Measurements from ENCODE around the gene SMYD3. TPM values are rescaled to one million over a fixed set of nuclear protein-coding genes. Genes with fewer than 3 reads are reported as not detected.
A peak's percentile ranks its signal among the peaks of the same experiment; 100 is the strongest.
"Not testable (repeated sequence)": the region's sequence is repeated elsewhere in the genome, so short reads cannot be mapped to it uniquely, and the experiment has no call there.

The SMYD3 gene
- total RNA-seq, 1 experiment from 2014 or later = 44.5 TPM

DNA sequence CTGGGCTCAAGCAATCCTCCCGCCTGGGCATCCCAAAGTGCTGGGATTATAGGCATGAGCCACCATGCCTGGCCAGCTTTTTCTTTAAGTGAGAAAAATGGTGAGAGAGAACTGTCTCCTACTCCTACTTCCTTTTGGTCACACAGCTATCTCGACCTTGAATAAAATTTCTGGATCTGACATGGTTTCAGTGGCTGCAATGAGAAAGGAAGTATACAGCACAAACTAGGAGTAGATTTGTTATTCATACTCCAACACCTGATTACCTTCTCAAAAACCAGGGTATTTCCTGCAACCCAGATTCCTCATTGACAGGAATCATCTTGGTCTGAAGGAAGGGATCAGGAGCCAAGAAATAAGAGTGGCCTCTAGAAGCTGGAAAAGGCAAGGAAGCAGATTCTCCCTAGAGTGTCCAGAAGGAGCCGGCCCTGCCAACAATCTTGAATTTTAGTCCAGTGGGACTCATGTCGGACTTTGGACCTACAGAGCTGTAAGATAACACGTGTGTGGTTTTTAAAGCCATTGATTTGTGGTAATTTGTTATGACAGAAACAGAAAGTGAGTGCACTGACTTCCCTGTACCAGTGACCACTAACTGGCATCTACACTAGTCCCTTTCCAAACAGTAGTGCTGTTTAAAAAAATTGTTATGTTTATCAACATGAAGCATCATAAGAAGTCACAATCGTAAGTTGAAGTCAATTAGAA lies 516.6 kb downstream of the SMYD3 start:
- DNase-seq (ENCODE audit: low spot score) = no peak

DNA sequence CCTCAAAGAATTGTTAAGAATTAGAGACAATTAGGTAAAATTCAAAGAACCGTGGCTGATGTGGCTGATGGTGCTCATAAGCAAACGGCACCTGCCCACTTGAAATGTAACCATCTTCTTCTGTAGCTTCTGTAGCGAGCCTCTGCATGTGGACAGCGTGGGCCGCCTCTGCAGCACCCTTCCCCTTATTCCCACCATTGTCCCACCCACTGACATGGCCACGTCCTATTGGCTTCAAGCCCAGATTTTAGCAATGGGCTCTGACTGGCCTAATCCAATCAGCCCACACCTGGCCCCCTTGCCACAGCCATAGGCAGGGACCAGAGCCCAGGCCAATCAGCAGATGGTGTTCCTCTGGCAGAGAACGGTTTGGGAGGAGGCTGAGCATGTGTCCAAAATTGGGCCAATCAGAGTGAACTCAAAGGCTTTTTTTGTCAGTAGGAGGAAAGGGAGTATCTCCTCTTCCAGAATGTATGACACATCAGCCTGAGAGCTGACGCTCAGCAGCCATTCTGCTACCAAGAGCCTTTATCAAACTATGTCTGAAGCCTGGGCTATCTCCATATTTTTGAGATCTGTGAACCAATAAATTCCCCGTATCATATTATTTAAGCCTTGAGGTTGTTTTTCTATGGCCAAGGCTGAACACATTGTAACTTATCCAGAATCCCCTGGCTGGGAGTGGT lies 518.5 kb downstream of the SMYD3 start:
- DNase-seq (ENCODE audit: low spot score) = no peak

DNA sequence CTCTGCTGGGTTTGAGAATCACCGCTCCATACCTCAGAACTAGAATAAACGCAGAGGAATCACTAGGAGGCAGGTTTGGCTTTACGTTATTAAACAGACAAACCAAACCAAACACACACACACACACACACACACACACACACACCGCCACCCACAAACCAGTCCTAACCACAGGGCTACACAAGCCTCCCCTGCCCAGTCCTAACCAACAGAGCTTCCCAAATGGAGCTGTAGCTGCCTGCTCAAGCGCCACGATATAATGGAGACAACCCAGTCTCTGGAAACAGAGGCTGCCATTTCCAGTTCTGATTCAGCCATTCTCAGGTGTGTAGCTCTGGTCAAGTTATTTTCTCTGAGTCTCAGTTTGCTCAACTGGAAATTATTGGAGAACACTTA lies 519.1 kb downstream of the SMYD3 start:
- no peak for DNase-seq (ENCODE audit: low spot score)

DNA sequence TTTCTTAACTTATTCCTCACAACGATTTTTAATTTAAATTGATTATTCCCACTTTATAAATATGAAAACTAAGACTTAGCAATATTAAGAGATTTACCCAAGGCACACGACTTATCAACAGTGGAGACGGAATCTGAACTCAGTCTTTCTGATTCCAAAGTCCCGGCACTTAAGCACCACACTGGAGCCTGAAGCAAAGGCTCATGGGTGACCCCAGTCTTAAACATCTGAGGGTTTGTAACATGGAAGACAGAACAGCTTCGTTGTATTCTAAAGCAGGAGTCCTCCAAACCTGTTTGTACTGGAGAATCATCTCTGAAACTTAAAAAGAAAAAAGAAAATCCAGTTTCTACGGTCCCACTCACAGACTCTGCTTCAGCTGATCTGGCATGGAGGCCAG lies 519.5 kb downstream of the SMYD3 start:
- DNase-seq (ENCODE audit: low spot score) = no peak

DNA sequence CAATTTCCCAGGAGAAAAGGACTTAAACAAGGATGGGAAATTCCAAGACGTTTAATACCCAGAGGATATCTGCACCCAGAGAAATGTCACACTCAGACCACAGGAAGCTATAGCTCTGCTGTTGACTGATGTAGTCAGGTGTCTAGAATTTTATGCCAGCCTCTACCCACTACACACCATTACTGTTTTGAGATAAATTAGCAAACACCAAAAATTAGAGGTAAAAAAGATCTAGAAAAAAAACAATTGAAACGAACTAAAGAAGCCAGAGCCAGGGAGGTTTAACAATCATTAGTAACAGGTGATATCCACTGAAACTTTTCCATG lies 519.9 kb downstream of the SMYD3 start:
- DNase-seq (ENCODE audit: low spot score) = peak; percentile 65

DNA sequence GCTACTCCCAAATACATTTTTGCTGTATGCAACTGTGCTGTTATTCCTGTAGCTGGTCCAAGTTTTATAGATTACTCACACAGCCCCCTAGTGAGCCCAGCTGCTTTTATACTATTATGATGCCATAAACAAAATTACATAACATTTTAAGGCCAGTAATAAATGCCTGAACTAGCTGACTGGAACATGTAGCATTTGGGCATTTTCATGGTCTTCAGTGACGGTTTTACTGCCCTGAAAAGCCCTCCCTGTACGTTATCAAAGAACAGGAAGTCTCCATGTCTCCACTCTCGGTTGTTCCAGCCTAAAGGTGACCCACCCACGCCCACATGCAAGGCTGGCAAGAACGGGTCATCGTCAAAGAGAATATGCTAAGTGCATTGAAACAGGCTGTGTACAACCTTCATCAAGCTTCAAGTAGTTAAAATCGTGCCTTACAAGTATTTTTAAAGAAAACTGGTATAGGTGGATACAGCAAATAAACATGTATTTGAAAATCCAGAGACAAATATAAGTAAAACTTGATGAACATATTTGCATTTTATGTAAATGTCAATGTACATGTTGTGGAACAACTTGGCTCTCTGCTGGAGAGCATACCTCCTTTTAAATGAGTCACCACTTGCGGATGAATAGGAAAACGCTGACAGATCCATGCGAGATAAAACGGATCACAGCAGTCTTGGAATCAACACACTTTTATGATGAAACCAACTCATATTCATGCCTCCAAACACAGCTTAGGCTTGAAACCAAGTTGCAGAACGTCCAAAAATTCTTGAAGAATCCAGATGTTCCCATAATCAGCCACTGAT lies 520.5 kb downstream of the SMYD3 start:
- peak; percentile 78 for DNase-seq (ENCODE audit: low spot score)

DNA sequence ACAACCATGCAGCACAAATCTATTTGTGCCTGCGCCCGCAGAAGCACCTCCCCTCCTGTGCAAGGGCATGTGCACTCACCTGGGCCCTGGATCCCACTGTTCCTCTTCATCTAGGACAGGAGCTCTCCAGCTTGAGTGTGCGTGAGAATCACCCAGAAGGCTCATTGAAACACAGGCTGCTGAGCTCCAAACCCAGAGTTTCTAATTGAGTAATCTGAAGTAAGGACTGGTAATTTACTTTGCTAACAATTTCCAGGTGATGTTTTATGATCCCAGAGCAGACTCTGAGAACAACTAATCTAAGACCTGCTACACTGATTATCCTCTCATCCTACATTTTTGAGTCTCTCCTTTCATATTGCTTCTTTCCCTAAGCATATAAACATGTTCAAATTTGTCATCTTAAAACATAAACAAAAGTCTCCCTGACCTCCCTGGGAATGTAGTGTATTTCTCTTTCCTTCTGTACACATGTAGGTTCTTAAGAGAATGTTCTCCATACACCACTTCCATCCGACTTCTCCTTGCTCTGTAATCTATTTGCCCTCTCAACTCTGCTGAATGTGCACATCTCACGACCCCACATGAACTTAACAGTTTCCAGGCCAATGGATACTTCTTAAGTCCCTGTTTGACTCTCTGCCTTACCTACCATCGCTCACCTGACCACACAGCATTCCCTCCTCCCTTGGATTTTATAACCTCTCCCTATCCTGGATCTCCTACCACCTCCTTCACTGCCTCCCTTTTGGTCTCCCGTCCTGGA lies 522.5 kb downstream of the SMYD3 start:
- no peak for DNase-seq (ENCODE audit: low spot score)

DNA sequence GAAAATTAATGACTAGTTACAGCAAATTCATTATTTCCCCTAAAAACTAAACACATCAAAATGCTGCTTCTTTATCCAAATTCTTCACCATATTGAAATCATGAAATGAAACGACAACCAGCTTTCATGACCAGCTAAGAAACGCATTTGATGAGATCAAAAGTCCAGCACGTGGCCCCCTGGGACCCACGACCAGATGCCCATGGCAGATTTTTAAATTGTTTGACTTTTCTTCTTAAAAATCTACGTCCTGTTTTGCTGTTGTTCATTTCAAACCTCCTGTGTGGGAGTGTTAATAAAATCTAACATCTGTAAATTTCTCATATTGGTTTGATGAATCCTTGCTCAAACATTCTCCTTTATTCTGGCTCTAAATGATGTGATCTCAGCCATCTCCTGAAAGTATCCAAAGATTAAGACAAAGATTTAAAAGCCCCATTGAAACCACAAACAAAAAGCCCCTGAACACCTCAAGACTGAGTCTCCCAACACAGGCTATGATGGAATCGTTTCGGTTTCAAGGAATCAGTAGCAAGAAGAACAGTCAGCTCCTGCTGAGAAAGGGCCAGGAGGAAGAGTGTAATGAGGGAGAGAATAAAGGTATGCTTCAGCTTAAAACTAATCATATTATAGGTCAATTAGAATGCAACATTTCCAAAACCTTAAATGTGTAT lies 523.6 kb downstream of the SMYD3 start:
- peak; percentile 24 for DNase-seq (ENCODE audit: low spot score)

DNA sequence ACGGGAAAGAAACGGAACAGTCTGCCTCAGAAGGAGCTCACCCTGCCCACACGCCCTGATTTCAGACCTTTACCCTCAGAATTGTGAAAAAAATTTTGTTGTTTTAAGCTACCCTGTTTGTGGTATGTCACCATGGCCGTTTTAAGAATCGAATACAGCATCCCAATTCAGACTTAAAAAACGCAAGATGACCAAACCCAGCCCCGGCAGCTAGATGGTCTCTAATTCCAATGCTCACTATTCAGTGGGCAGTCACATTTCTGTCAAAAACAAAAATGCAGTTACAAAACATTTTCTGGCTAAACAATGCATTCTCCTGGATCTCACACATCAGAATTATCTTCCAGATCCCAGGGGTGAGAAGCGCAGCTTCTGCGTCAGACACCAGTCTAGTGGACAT lies 527.5 kb downstream of the SMYD3 start:
- DNase-seq (ENCODE audit: low spot score) = no peak

DNA sequence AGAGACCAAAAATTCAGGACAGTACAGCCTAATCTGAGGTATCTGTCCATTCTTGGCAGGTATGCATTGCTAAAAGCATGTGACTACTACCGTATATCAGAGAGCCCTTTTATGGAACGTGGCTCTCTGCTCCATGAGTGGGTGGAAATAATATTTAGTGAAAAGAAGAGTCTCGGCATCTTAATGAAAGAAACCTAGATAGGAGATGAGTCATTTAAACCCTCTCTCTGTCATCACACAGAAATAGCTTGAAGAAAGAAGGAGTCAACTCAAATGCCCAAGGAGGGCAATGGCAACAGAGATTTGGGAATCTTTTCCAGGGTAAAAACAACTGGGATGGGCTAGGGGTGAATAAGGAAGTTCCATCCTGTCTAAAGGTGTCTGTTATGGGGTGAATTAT lies 528.2 kb downstream of the SMYD3 start:
- peak; percentile 14 for DNase-seq (ENCODE audit: low spot score)

DNA sequence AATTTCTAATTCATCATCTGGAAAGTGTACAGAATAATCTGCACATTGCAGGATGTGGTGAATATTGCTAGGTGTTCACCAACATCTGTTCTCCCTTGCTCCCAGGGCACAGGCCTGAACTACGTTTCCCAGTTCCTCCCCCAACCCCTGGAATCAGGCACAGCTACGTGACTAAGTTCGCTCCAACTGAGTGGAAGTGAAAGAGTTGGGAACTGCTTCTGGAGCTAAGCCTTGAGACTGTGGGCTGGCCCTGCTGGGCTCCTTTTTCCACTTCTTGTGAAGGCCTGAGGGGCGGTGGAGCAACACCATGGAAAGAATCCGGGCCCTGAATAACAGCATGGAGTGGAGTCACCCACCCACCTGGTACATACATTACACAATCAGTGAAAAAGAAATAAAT lies 534.6 kb downstream of the SMYD3 start:
- no peak for DNase-seq (ENCODE audit: low spot score)

DNA sequence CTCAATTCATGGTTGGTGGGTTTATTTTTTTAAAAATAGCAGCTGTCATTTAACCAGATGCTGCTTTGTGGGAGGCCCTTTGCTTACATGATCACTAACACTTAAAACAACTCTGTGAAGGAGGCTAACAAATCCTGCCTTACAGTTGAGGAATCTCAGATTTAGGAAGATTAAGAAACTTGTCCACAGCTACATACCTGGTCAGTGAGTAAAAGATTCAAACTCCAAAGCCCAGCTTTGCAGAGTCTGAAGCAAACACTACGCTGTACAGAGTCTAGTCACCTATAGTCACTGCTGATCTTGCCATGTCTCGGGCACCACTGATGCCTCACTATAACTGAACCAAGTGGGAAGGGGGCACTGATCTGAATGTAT lies 535.4 kb downstream of the SMYD3 start:
- DNase-seq (ENCODE audit: low spot score) = no peak

DNA sequence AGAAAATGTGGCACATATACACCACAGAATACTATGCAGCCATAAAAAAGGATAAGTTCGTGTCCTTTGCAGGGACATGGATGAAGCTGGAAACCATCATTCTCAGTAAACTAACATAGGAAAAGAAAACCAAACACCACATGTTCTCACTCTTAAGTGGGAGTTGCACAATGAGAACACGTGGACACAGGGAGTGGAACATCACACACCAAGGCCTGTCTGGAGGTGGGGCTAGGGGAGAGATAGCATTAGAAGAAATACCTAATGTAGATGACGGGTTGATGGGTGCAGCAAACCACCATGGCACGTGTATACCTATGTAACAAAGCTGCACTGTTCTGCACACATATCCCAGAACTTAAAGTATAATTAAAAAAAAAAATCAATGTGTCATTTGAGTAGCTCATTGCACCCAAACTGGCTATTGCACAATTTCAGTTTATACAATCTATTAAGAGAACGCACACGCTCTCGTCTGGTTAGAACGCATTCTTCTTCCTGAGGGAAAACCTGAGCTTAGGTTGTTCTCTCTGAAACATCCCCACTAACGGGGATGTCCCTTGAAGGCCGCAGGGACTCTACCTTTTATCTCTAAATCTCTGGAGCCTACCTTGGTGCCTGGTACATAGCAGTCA lies 535.9 kb downstream of the SMYD3 start:
- DNase-seq (ENCODE audit: low spot score) = not testable (repeated sequence)

DNA sequence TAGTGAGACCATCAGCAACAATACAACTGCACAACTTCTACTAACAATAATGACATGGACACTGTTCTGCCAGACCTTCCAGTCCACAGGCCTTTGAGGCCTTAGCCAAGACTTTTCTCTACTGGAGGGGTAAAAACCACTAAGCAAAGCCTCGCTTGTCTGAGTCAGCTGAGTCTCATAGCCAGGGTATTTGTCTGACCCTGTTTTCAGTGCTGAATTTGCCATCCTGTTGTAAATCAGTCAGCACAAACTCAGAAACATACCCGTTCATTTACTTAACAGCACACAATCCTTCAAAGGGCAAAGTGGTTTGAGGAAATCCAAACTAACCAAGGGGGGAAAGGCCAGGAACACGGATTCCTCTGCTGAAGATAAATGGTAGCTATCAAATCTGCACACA lies 537.8 kb downstream of the SMYD3 start:
- peak; percentile 92 for DNase-seq (ENCODE audit: low spot score)

DNA sequence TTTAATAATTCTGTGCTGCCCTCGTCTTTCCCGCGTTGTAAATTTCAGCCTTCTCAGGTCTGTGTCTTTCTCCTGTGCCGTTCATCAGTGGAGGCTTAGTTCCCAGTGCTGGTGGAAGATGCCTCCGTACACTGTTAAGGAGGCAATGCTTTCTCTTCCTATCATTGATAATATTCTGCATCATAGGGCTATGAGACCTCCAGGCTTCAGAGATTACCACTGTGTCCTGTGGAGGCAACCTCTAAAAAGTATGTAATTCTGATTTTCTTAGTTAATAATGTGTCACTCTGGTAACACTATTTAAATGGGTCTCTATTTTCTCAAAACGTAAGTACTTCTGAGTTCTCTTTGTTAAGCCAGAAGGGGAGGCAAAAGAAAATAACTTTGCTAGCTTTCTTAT lies 538.3 kb downstream of the SMYD3 start:
- no peak for DNase-seq (ENCODE audit: low spot score)

DNA sequence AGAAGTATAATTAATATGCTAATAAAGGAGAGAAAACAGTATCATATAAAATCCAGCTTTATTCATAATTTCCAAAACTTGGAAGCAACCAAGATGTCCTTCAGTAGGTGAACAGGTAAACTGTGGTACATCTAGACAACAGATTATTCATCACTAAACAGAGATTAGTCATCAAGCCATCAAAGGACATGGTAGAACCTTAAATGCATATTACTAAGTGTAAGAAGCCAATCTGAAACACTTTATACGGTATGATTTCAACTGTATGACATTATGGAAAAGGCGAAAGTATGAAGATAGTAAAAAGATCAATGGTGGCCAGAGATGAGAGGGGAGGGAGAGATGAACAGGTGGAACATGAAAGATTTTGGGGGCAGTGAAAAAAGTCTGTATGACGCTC lies 541.7 kb downstream of the SMYD3 start:
- no peak for DNase-seq (ENCODE audit: low spot score)

DNA sequence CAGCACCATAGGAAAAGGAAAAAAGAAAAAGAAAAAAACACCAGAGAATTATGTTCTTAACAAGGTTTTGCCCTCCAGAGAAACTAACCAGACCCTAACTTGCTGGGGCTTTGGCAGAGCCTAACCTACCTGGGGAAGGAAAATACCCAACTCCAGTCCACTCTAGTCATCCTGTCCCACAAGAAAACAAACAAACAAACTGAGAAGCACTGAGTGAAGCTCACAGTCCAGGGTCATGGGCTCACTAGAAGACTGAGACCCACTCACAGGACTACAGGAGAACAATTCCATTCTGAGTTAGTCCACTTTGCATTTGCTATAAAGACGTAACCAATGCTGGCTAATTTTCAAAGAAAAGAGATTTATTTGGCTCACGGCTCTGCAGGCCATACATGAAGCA lies 543.4 kb downstream of the SMYD3 start:
- no peak for DNase-seq (ENCODE audit: low spot score)

DNA sequence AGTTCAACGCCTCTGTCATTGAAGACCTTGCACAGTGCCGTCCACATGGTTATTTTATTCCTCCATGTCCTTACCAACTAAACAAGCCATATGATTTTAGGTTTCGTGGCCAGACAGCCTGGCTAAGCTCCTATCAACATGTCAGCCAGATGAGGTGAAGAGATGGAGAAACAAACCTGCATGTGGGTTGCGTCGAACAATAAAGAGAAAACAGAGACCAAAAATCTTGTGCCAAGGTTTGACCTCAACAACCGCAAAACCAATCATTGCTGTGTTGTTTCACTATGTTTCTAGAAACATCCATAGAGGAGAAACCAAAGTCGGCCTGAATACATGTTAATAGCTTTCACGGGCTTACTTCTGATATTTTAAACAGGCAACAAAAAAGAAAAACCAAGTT lies 544.6 kb downstream of the SMYD3 start:
- no peak for DNase-seq (ENCODE audit: low spot score)

DNA sequence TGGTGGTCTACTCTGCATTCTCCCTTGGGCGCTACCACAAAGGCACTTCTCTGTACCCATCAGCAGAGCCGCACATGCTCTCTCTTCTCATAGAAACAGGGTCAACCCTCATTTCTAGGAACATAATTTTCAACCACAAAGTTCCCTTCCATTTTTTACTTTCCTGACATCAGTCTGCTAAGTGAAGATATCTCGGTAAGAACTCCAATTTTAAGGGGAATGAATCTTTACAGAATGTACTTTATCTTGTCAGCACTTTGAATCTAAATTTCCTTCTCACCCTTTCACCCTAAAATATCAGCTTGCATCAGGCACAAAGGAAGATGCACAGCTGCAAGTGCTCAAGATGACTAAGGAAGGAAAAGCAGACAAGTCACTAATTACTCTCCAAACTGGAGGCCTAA lies 545.9 kb downstream of the SMYD3 start:
- no peak for DNase-seq (ENCODE audit: low spot score)

DNA sequence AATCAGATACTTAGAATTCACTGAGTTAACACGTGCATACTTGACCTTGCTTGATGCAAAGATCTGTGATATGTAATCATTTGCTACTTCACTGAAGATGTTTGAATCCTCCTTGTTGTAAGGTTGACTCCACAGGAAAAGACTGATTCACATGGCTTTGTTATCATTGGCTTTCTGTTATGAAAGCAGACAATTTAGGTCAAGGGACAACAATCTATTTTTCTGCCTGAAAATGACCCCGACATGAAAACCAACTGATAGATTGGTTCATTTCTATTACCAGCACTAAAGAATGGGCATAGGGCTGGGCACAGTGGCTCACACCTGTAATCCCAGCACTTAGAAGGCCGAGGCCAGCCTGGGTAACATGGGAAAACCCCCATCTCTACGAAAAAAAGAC lies 546.9 kb downstream of the SMYD3 start:
- no peak for DNase-seq (ENCODE audit: low spot score)

DNA sequence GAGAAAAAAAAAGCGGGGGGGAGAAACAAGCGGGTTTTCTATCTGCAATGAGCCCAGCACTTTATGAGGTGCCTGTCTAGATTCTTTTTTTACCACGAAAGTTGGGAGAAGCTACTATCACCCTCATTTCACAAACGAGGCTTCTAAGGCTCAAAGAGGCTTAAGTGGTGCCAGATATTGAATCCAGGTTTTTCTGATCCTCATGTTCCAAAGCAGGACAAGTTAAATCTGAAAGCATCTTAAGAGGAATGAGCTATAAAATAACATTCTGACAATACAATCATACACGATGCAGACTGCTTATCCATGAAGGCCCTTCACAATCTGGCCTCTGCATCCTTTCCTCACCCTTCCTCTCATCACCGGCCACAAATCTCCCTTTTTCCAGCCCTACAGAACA lies 549.1 kb downstream of the SMYD3 start:
- no peak for DNase-seq (ENCODE audit: low spot score)

Measured in A172 (cell line).